PFSK-1 (cell line): ENCODE results near the gene IQCK.

Experiments
- FOXP2 ChIP-seq: optimal IDR thresholded peaks from 2 replicates; pipeline ENCODE3; 2011; ENCODE audit warnings: borderline replicate concordance, control low read depth, inconsistent platforms; ENCODE audit not compliant: insufficient read depth; ENCODE audit errors: extremely low read length, extremely low read depth
- POLR2AphosphoS5 ChIP-seq: IDR thresholded peaks from 2 replicates; pipeline ENCODE4 v1.6.1; 2012; ENCODE audit warnings: low read depth, mild to moderate bottlenecking, control low read depth, low read length, moderate library complexity
- SIN3A ChIP-seq: IDR thresholded peaks from 2 replicates; pipeline ENCODE4 v1.6.1; 2012; ENCODE audit warnings: mild to moderate bottlenecking, low read length, moderate library complexity, borderline replicate concordance; ENCODE audit not compliant: insufficient read depth
- TAF1 ChIP-seq: IDR thresholded peaks from 2 replicates; pipeline ENCODE4 v1.6.1; 2012; ENCODE audit warnings: low read length, control low read depth, borderline replicate concordance; ENCODE audit not compliant: insufficient read depth
- TF ChIP-seq, protein P1 (sequence below), 2 experiments: IDR thresholded peaks; 2 replicates each; pipeline versions ENCODE4 v1.6.1 to v1.8.0; 2011 to 2012; ENCODE audit warnings: low read depth in 2 of 2, low read length in 2 of 2, control low read depth in 1 of 2, inconsistent platforms in 1 of 2, mild to moderate bottlenecking in 1 of 2, moderate library complexity in 1 of 2; ENCODE audit not compliant: insufficient read depth in 1 of 2

IQCK gene

DNA sequence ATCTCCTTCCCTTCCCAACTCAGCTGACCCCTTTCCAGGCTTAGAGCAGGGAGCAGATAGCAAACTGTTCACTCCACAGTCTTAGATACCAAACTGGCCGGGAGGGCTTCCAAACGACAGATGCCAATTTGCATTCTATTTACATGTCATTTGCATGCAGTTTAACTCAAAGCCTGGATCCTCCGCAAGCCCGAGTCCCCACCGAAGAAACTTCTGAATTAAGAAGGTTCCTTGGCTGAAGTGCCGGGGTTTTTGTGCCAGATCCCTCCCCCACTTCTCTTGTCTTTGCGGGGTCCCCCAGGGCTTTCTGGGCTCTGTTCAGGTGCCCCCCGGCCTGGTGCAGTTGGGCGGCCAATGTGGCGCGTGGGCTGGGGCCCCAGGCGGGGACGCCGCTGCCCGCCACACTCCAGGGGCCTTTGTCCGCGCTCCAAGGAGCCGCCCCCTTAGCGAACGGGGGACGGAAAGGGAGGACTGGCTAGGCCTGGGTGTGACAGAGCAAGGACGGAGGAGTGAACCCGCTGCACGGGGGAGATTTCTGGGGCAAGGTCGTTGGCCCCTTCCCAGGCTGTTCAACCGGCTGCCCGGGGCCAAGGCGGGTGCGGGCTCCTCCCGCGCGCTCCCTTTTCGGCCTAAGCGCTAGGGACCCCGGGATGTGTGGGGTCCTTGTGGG lies 165.4 kb downstream of the IQCK start:
- TF ChIP-seq, protein P1, sequence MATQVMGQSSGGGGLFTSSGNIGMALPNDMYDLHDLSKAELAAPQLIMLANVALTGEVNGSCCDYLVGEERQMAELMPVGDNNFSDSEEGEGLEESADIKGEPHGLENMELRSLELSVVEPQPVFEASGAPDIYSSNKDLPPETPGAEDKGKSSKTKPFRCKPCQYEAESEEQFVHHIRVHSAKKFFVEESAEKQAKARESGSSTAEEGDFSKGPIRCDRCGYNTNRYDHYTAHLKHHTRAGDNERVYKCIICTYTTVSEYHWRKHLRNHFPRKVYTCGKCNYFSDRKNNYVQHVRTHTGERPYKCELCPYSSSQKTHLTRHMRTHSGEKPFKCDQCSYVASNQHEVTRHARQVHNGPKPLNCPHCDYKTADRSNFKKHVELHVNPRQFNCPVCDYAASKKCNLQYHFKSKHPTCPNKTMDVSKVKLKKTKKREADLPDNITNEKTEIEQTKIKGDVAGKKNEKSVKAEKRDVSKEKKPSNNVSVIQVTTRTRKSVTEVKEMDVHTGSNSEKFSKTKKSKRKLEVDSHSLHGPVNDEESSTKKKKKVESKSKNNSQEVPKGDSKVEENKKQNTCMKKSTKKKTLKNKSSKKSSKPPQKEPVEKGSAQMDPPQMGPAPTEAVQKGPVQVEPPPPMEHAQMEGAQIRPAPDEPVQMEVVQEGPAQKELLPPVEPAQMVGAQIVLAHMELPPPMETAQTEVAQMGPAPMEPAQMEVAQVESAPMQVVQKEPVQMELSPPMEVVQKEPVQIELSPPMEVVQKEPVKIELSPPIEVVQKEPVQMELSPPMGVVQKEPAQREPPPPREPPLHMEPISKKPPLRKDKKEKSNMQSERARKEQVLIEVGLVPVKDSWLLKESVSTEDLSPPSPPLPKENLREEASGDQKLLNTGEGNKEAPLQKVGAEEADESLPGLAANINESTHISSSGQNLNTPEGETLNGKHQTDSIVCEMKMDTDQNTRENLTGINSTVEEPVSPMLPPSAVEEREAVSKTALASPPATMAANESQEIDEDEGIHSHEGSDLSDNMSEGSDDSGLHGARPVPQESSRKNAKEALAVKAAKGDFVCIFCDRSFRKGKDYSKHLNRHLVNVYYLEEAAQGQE (IDR thresholded peaks at IDR 0.05; ENCODE audit: insufficient read depth in 1 of 2, low read depth in 2 of 2, low read length in 2 of 2) = no peak
- TF ChIP-seq SIN3A = no peak
- TF ChIP-seq FOXP2 = no peak
- no peak for TF ChIP-seq POLR2AphosphoS5
- TF ChIP-seq TAF1 = no peak

DNA sequence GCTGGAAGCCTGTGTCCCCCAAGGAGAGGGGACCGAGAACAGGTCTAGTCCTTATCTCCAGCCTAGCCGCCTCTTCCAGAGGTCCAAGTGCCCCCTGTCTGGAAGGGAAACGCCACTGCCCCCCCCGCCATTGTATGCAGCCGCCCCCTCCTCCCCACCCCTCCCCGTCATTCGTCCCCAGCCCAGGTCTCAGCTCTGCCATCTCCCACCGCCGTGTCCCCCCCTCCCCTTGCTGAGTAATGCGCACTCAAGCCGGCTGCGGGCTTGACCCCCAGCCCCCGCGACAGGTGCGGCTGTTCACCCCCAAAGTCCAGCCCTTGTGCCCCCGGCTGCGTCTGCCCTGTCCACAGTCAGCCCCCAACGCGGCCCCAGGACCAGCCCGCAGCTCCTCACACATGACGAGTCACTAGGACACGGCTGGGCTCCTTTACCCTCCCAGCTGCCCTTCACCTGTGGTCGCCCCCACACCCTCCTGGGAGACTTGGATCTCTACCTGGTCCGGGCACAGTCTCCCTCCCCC lies 166.0 kb downstream of the IQCK start:
- no peak for TF ChIP-seq POLR2AphosphoS5
- TF ChIP-seq, protein P1 (IDR thresholded peaks at IDR 0.05; ENCODE audit: insufficient read depth in 1 of 2, low read depth in 2 of 2, low read length in 2 of 2) = no peak
- no peak for TF ChIP-seq FOXP2
- TF ChIP-seq SIN3A = no peak
- TF ChIP-seq TAF1 = no peak

DNA sequence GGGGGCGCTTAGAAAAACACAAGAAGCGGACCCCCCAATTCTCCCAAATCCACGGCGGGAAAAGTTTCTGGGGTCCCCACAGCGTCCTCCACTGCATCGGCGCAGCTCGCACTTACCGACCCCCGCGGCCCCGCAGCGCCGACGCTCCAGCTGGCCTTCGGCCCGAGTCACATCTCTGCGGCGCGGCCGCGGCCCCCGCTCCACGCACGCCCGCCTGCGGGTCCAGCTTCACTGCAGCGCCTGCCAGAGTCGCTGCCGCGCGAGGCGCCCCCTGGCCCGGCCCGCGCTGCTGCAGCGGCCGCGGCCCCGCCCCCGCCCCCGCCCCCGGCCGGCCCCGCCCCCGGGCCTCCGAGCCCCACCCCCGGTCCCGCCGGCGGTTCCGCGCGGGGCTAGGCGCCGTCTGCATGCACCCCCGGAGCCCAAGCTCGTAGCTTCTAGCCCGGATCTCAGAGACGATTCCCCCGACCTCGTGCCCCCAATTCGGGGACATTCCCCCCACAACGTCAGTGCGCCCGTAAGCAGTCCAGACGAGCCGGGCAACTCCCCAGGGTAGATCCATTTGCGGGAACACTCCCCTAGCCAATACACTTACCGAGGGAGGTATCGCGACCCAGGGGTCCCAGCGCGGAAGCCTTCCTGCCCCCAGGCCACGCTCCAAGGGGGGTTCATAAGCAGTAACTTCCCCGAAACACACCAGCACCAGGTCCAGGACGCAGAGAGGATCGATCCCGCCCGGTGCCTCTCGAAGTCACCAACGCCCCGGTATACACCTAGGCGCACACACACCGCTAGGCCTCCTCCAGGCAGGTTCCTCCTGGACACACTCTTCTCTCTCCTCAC lies 166.8 kb downstream of the IQCK start, which contains the start of gene GPRC5B:
Gene GPRC5B (minus strand): TSS at position 238 of the 840 bp plus-strand sequence. CDS start 12,003 bp downstream, outside the sequence.
- TF ChIP-seq TAF1 (no peak), POLR2AphosphoS5 (no peak)
- TF ChIP-seq, protein P1 (IDR thresholded peaks at IDR 0.05; ENCODE audit: insufficient read depth in 1 of 2, low read depth in 2 of 2, low read length in 2 of 2) = no peak

DNA sequence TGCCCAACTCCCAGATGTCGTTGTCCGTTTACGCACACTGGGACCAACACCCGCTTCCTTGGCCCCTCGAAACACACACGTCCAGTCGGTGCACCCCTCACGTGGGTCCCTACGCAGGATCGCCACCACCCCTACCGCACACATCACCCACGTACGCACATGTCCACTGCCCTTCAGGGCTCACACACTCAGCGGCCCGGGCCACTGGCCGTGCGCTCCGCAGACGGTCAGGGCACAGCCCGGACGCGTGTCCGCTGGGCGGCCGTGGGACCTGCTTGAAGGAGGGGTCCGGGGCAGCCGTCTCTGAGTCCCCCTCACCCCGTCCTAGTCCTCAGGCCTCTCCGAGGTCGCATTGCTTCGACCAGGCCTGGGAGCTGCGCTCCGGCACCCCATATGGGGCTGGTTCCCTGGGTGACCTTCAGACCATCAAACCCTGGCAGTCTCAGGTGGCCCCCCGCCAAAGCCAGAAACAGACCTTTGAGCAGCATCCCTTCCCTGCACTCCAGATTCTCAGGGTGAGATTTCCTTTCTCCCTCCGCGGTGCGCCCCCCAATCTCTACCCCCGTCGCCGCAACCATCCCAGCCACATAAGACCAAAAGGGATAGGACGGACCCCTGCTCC lies 167.5 kb downstream of the IQCK start:
- no peak for TF ChIP-seq TAF1
- TF ChIP-seq POLR2AphosphoS5 = no peak

DNA sequence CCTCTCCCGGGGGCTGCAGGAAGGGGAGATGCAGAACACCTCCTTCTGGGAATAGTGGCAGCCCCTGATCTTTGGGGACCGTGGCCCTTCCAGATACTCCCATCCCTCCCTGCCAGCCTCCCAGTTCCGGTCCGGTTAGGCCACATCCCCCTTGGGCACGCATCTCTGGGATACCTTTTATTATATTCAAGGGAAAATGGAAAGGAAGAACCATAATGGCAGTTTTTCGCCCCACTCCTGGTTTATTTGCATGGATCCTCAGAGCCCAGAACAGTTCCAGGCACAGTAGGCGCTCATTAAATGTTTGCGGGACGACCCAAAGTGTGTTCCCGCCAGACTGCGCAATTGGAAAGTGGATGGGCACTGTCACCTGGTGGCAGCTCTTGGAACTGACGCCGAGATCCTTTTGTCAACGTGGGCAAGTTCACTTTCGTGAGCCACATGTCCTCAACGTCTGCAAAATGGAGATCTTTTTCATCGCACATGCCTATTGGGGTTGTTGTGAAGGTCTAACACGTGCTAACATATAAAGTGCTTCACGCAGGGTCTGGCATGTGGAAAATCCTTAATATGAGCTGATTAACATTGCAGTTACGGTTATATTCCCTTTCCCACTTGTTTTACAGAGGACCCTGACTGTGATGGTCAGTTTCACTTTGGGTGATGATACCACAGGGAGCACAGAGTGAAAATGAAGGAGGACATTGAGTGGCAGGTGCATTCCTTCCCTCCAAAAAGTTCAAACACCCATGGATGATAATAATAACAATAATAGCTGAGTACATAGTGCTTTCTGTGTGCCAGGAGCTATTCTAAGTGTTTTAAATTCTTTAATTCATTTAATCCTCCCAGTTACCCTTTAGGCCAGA lies 168.2 kb downstream of the IQCK start:
- TF ChIP-seq POLR2AphosphoS5 = no peak
- TF ChIP-seq FOXP2 = no peak
- no peak for TF ChIP-seq SIN3A
- TF ChIP-seq, protein P1 (IDR thresholded peaks at IDR 0.05; ENCODE audit: insufficient read depth in 1 of 2, low read depth in 2 of 2, low read length in 2 of 2) = no peak
- no peak for TF ChIP-seq TAF1
